IMR-90 (cell line): ENCODE results near the gene PPP1R1A. TPM values are rescaled to one million over a fixed set of nuclear protein-coding genes. Genes with fewer than 3 reads are reported as not detected.

Source experiments
- ATAC-seq: fragments of 200-7000 bp; cut with Tn5 transposase; 2 replicates; pipeline ENCODE4 v1.9.1; 2020; ENCODE audit warnings: low read depth, mild to moderate bottlenecking, moderate library complexity
- BruUV-seq: library from RNA; stranded (reverse); fragments of 400-500 nt; replicated peaks from 2 replicates; lab custom pipeline; 2021; lab: Mats Ljungman, UMichigan
- CTCF ChIA-PET: fragments of 300-600 bp; formaldehyde crosslinking; extraction: SDS; loops from one replicate; lab custom pipeline; 2021; ENCODE audit warnings: antibody characterized with exemption; lab: Yijun Ruan, JAX
- POLR2A ChIA-PET: fragments of 300-600 bp; sonication (Branson Sonifier 250); formaldehyde crosslinking; loops from one replicate; lab custom pipeline; 2022; ENCODE audit warnings: antibody characterized with exemption; ENCODE audit not compliant: unreplicated experiment; lab: Charles Lee
- DNase-seq: peaks from one replicate; pipeline ENCODE4 v3.0.0; 2013
- H2AFZ ChIP-seq: replicated peaks from 2 replicates; pipeline ENCODE3; 2013; ENCODE audit warnings: low read length, mild to moderate bottlenecking; ENCODE audit not compliant: poor library complexity
- H2AK5ac ChIP-seq: 2 replicates; pipeline ENCODE4 v1.6.1; 2013; ENCODE audit warnings: low read depth, low read length, inconsistent platforms
- H2AK9ac ChIP-seq: replicated peaks from 2 replicates; pipeline ENCODE3; 2013; ENCODE audit warnings: mild to moderate bottlenecking, low read depth, low read length, moderate library complexity; ENCODE audit not compliant: poor library complexity
- H2BK120ac ChIP-seq: 2 replicates; pipeline ENCODE4 v1.6.1; 2013; ENCODE audit warnings: low read depth, low read length, inconsistent platforms
- H2BK15ac ChIP-seq: 3 replicates; pipeline ENCODE4 v1.6.1; 2013; ENCODE audit warnings: low read depth, low read length, inconsistent platforms
- H2BK20ac ChIP-seq: 2 replicates; pipeline ENCODE4 v1.6.1; 2013; ENCODE audit warnings: low read depth, mild to moderate bottlenecking, inconsistent platforms, low read length, moderate library complexity
- H2BK5ac ChIP-seq: 2 replicates; pipeline ENCODE4 v1.6.1; 2013; ENCODE audit warnings: mild to moderate bottlenecking, low read depth, low read length, inconsistent platforms; ENCODE audit not compliant: poor library complexity, severe bottlenecking
- H3K14ac ChIP-seq: replicated peaks from 2 replicates; pipeline ENCODE4 v1.6.1; 2013; ENCODE audit warnings: low read depth, low read length, inconsistent platforms
- H3K18ac ChIP-seq: 2 replicates; pipeline ENCODE4 v1.6.1; 2013; ENCODE audit warnings: low read depth, low read length, control low read depth
- H3K23ac ChIP-seq: 2 replicates; pipeline ENCODE4 v1.6.1; 2013; ENCODE audit warnings: low read depth, low read length, inconsistent platforms
- H3K27ac ChIP-seq: 2 replicates; pipeline ENCODE4 v1.5.1; 2013; ENCODE audit warnings: mild to moderate bottlenecking, control low read depth, low read length; ENCODE audit not compliant: insufficient read depth
- H3K27me3 ChIP-seq: 2 replicates; pipeline ENCODE4 v1.6.1; 2013; ENCODE audit warnings: low read length; ENCODE audit not compliant: control insufficient read depth, insufficient read depth
- H3K36me3 ChIP-seq: 2 replicates; pipeline ENCODE4 v1.6.1; 2013; ENCODE audit warnings: low read length, mixed read lengths; ENCODE audit not compliant: control insufficient read depth, insufficient read depth
- H3K4ac ChIP-seq: 2 replicates; pipeline ENCODE4 v1.6.1; 2013; ENCODE audit warnings: low read depth, low read length, inconsistent platforms
- H3K4me1 ChIP-seq: 2 replicates; pipeline ENCODE4 v1.6.1; 2013; ENCODE audit warnings: low read length, mixed read lengths; ENCODE audit not compliant: control insufficient read depth, insufficient read depth
- H3K4me2 ChIP-seq: 2 replicates; pipeline ENCODE4 v1.6.1; 2013; ENCODE audit warnings: low read depth, mild to moderate bottlenecking, control low read depth, low read length, moderate library complexity
- H3K4me3 ChIP-seq: 2 replicates; pipeline ENCODE4 v1.5.1; 2013; ENCODE audit warnings: low read depth, mild to moderate bottlenecking, control low read depth, low read length, moderate library complexity; ENCODE audit not compliant: insufficient read depth
- H3K56ac ChIP-seq: 2 replicates; pipeline ENCODE4 v1.6.1; 2013; ENCODE audit warnings: low read length, inconsistent platforms; ENCODE audit not compliant: insufficient read depth; ENCODE audit errors: extremely low read depth
- H3K79me1 ChIP-seq, 2 experiments: 2 replicates each; pipeline ENCODE4 v1.6.1; 2013; ENCODE audit warnings: low read length in 2 of 2, inconsistent platforms in 1 of 2, low read depth in 1 of 2
- H3K9ac ChIP-seq: 2 replicates; pipeline ENCODE4 v1.6.1; 2013; ENCODE audit warnings: low read depth, low read length, control low read depth
- H3K9me1 ChIP-seq: 2 replicates; pipeline ENCODE4 v1.6.1; 2013; ENCODE audit warnings: low read length, inconsistent platforms; ENCODE audit not compliant: insufficient read depth
- H3K9me3 ChIP-seq: 2 replicates; pipeline ENCODE4 v1.6.1; 2013; ENCODE audit warnings: low read length; ENCODE audit not compliant: control insufficient read depth, insufficient read depth
- H4K20me1 ChIP-seq: 2 replicates; pipeline ENCODE4 v1.6.1; 2013; ENCODE audit warnings: low read length, inconsistent platforms; ENCODE audit not compliant: insufficient read depth
- H4K5ac ChIP-seq: 2 replicates; pipeline ENCODE4 v1.6.1; 2013; ENCODE audit warnings: mild to moderate bottlenecking, low read depth, low read length, control low read depth
- H4K8ac ChIP-seq, 2 experiments: 2 replicates each; pipeline ENCODE4 v1.6.1; 2013; ENCODE audit warnings: low read depth in 2 of 2, low read length in 2 of 2, control low read depth in 1 of 2, inconsistent platforms in 1 of 2
- H4K91ac ChIP-seq: 2 replicates; pipeline ENCODE4 v1.6.1; 2013; ENCODE audit warnings: low read depth, low read length, inconsistent platforms; ENCODE audit not compliant: insufficient read depth
- BHLHE40 ChIP-seq: fragments of 150-350 bp; IDR thresholded peaks from 2 replicates; pipeline ENCODE4 v1.6.1; 2016; ENCODE audit warnings: mild to moderate bottlenecking, low read depth, low read length
- ELK1 ChIP-seq: fragments of 150-350 bp; IDR thresholded peaks from 2 replicates; pipeline ENCODE4 v1.6.1; 2016; ENCODE audit warnings: low read depth, mild to moderate bottlenecking, low read length, moderate library complexity, borderline replicate concordance
- FOS ChIP-seq: fragments of 150-350 bp; IDR thresholded peaks from 2 replicates; pipeline ENCODE4 v1.6.1; 2016; ENCODE audit warnings: low read depth, low read length
- MAFK ChIP-seq: IDR thresholded peaks from 2 replicates; pipeline ENCODE4 v1.6.1; 2012; ENCODE audit warnings: low read depth, low read length, improper control_type of control experiment
- MXI1 ChIP-seq: IDR thresholded peaks from 2 replicates; pipeline ENCODE4 v1.6.1; 2012; ENCODE audit warnings: low read depth, mild to moderate bottlenecking, low read length, moderate library complexity, borderline replicate concordance
- NFE2L2 ChIP-seq: fragments of 150-350 bp; IDR thresholded peaks from 2 replicates; pipeline ENCODE4 v1.6.1; 2016; ENCODE audit warnings: low read depth, mild to moderate bottlenecking, low read length
- POLR2A ChIP-seq: IDR thresholded peaks from 2 replicates; pipeline ENCODE4 v1.6.1; 2012; ENCODE audit warnings: mild to moderate bottlenecking, low read depth, low read length
- RFX5 ChIP-seq: IDR thresholded peaks from 2 replicates; pipeline ENCODE4 v1.8.0; 2012; ENCODE audit warnings: low read depth, mild to moderate bottlenecking, low read length, moderate library complexity
- WGBS, 2 experiments: methylation state at CpG; one replicate each; pipeline versions ENCODE4 v1.1.5 to v1.1.7; 2013; ENCODE audit warnings: missing lambda C conversion rate in 2 of 2; ENCODE audit not compliant: insufficient read length in 1 of 2; ENCODE audit errors: extremely low coverage in 2 of 2; 5-methylcytosine and 5-hydroxymethylcytosine counted together
- dilution Hi-C: fragments of 300-500 bp; cut with HindIII; formaldehyde crosslinking; loops from one replicate; pipeline ENCODE4 v1.14.3; 2018; ENCODE audit warnings: low sequenced_read_pairs; ENCODE audit not compliant: unreplicated experiment
- in situ Hi-C: fragments of 300-500 bp; cut with MboI; formaldehyde crosslinking; loops from 3 replicates; pipeline ENCODE4 v1.14.3; 2019; ENCODE audit warnings: low sequenced_read_pairs, inconsistent platforms, mixed read lengths
- intact Hi-C: fragments of 100-400 bp; cut with micrococcal nuclease; formaldehyde crosslinking; loops from 2 replicates; pipeline ENCODE4 v1.10.0; 2022
- polyA plus RNA-seq, 3 experiments: library from polyadenylated mRNA; depleted of rRNA; stranded (reverse); fragments of >200 nt; gene quantifications; 2 replicates each; pipeline ENCODE4 v1.2.3, GENCODE V29; 2012; ENCODE audit warnings: low replicate concordance in 1 of 3
- total RNA-seq: library from RNA; depleted of rRNA; stranded (reverse); fragments of >200 nt; gene quantifications from 2 replicates; pipeline ENCODE4 v1.2.3, GENCODE V29; 2012
- TF ChIP-seq, protein P1 (sequence below): conservative IDR thresholded peaks from 2 replicates; pipeline ENCODE4 v1.5.1; 2012; ENCODE audit warnings: mild to moderate bottlenecking, low read depth, low read length, improper control_type of control experiment

Gene PPP1R1A
- total and polyA plus RNA-seq, 2 of the 4 experiments (the other 2 are of a cell fraction) = not detected

GRCh38 chr12:54593725-54594124, 5.3 kb upstream of the PPP1R1A start:
- no peak for TF ChIP-seq POLR2A
- TF ChIP-seq MAFK = no peak
- TF ChIP-seq RFX5 = no peak
- TF ChIP-seq FOS = no peak
- TF ChIP-seq BHLHE40 = no peak
- TF ChIP-seq, protein P1, sequence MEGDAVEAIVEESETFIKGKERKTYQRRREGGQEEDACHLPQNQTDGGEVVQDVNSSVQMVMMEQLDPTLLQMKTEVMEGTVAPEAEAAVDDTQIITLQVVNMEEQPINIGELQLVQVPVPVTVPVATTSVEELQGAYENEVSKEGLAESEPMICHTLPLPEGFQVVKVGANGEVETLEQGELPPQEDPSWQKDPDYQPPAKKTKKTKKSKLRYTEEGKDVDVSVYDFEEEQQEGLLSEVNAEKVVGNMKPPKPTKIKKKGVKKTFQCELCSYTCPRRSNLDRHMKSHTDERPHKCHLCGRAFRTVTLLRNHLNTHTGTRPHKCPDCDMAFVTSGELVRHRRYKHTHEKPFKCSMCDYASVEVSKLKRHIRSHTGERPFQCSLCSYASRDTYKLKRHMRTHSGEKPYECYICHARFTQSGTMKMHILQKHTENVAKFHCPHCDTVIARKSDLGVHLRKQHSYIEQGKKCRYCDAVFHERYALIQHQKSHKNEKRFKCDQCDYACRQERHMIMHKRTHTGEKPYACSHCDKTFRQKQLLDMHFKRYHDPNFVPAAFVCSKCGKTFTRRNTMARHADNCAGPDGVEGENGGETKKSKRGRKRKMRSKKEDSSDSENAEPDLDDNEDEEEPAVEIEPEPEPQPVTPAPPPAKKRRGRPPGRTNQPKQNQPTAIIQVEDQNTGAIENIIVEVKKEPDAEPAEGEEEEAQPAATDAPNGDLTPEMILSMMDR = no peak
- TF ChIP-seq MXI1 = no peak
- TF ChIP-seq NFE2L2 = no peak
- TF ChIP-seq ELK1 = no peak
- H3K9ac ChIP-seq = no peak overlapping the region
- no peaks in the 10 kb centered on the region for H4K20me1 ChIP-seq
- in situ Hi-C loops (no loop called here), intact Hi-C loops (no loop called here), dilution Hi-C loops (no loop called here)
- H3K18ac ChIP-seq = no peak overlapping the region
- 40% methylated on average over 1 of the region's 5 CpGs; no CpG with 5 or more reads in 1 of the 2 experiments for WGBS, 2 experiments
- ChIA-PET POLR2A (no interaction called here), CTCF (no interaction called here)
- H2AFZ ChIP-seq = no peak overlapping the region
- no peaks in the 10 kb centered on the region for H3K36me3 ChIP-seq
- H3K56ac ChIP-seq = no peak overlapping the region
- no peak overlapping the region for H3K14ac ChIP-seq
- DNase-seq = no peak
- ATAC-seq = no peak
- no peak overlapping the region for H2AK5ac ChIP-seq
- no TSS peak for BruUV-seq
- H4K8ac ChIP-seq = no peak overlapping the region
- no peak overlapping the region for H2BK120ac ChIP-seq
- H2BK20ac ChIP-seq = no peak overlapping the region
- H3K4ac ChIP-seq = no peak overlapping the region
- no peaks in the 10 kb centered on the region for H3K4me1 ChIP-seq
- H3K27me3 ChIP-seq = peaks cover 40% of the 10 kb centered on the region
- H2BK15ac ChIP-seq = no peak overlapping the region
- H3K23ac ChIP-seq = no peak overlapping the region
- H2BK5ac ChIP-seq = no peak overlapping the region
- no peak overlapping the region for H3K27ac ChIP-seq
- no peaks in the 10 kb centered on the region for H3K79me1 ChIP-seq
- no peaks in the 10 kb centered on the region for H3K9me3 ChIP-seq
- H3K4me2 ChIP-seq = no peak overlapping the region
- no peak overlapping the region for H4K91ac ChIP-seq
- H3K4me3 ChIP-seq = no peak overlapping the region
- no peaks in the 10 kb centered on the region for H3K9me1 ChIP-seq
- H2AK9ac ChIP-seq = no peak overlapping the region
- H4K5ac ChIP-seq = no peak overlapping the region
